Stomach (tissue), 9 donors: ENCODE data around the gene CENPH. TPM values are rescaled to one million over a fixed set of nuclear protein-coding genes. Genes with fewer than 3 reads are reported as not detected.

Experiments
- DNase-seq, 2 donors: peaks; one replicate each; pipeline versions ENCODE4 v3.0.0 to v3.0.0-alpha.2; 2013 to 2019
- H3K27ac ChIP-seq, 5 donors: fragments of 200-600 bp in 4 of 5; sonication (generic) in 4 of 5; one replicate each; pipeline ENCODE4 v1.5.1; 2013 to 2019; ENCODE audit warnings: mild to moderate bottlenecking in 1 of 5, moderate library complexity in 1 of 5
- H3K27me3 ChIP-seq, 3 donors: fragments of 200-600 bp; sonication (generic); one replicate each; pipeline ENCODE4 v1.5.1; 2017 to 2019; ENCODE audit warnings: mixed run types in 1 of 3
- H3K36me3 ChIP-seq, 4 donors: fragments of 200-600 bp; sonication (generic); 1 replicate in 3 of 4; 2 replicates in 1 of 4; pipeline ENCODE4 v1.5.1; 2016 to 2019
- H3K4me1 ChIP-seq, 4 donors: fragments of 200-600 bp; sonication (generic); one replicate each; pipeline ENCODE4 v1.5.1; 2016 to 2019
- H3K4me3 ChIP-seq, 4 donors: fragments of 200-600 bp; sonication (generic) in 3 of 4; one replicate each; pipeline ENCODE4 v1.5.1; 2016 to 2019; ENCODE audit warnings: mild to moderate bottlenecking in 1 of 4
- H3K9me3 ChIP-seq, 4 donors: fragments of 200-600 bp; sonication (generic); one replicate each; pipeline ENCODE4 v1.5.1; 2016 to 2019
- CTCF ChIP-seq, 7 experiments: fragments of 450-650 bp in 4 of 7; fragments of 200-600 bp in 3 of 7; sonication (generic) in 3 of 7; IDR thresholded peaks; one replicate each; pipeline ENCODE4 v1.5.1; 2016 to 2019; ENCODE audit warnings: antibody characterized with exemption in 7 of 7, control low read depth in 2 of 7, mild to moderate bottlenecking in 1 of 7
- EP300 ChIP-seq: sonication (generic); formaldehyde crosslinking; IDR thresholded peaks from one replicate; pipeline ENCODE4 v1.6.1; 2017; ENCODE audit warnings: antibody characterized with exemption
- POLR2A ChIP-seq, 4 donors: fragments of 450-650 bp; IDR thresholded peaks; one replicate each; pipeline ENCODE4 v1.6.1; 2016; ENCODE audit warnings: antibody characterized with exemption in 4 of 4, control low read depth in 2 of 4, mild to moderate bottlenecking in 1 of 4, moderate library complexity in 1 of 4
- POLR2AphosphoS5 ChIP-seq, 3 donors: sonication (generic); formaldehyde crosslinking; IDR thresholded peaks; one replicate each; pipeline ENCODE4 v1.6.1; 2016; ENCODE audit warnings: antibody characterized with exemption in 3 of 3
- whole genome bisulfite sequencing, 5 donors: extraction: QIAGEN DNeasy Blood & Tissue Kit in 3 of 5; methylation state at CpG; one replicate each; pipeline versions ENCODE4 v1.1.5 to v1.1.7; 2013 to 2018; 5-methylcytosine and 5-hydroxymethylcytosine counted together
- intact Hi-C: fragments of 100-400 bp; cut with DNase I; formaldehyde crosslinking; loops from one replicate; pipeline ENCODE4 v1.15.1; 2023; ENCODE audit warnings: low total_unique reads
- polyA plus RNA-seq, 3 donors: library from polyadenylated mRNA; stranded (reverse); fragments of 200-250 nt; gene quantifications; one replicate each; pipeline ENCODE4 v1.2.3, GENCODE V29; 2013
- total RNA-seq, 5 donors: library from RNA; depleted of rRNA; stranded (reverse); fragments of >200 nt; gene quantifications; one replicate each; pipeline versions ENCODE4 v1.1.0 to v1.2.3, GENCODE V29; 2014 to 2016
- donor health status: healthy with polysubstance abuse.
- donor health status: Bipolar disorder and iron deficiency.
- donor health status: healthy.

The CENPH gene
- total and polyA plus RNA-seq, 8 donors = 0.45 to 15.6 (median 3.6) TPM

GRCh38 chr5:69211200-69211599, 21.8 kb downstream of the CENPH start:
- no peaks in the 10 kb centered on the region for H3K9me3 ChIP-seq
- WGBS, 5 donors = 89 to 98% (median 90%) methylated on average over 2 of the region's 2 CpGs
- H3K27ac ChIP-seq = no peak overlapping the region
- no peak overlapping the region for H3K4me3 ChIP-seq
- H3K4me1 ChIP-seq = no peaks in the 10 kb centered on the region
- DNase-seq = no peak
- H3K36me3 ChIP-seq = no peaks in the 10 kb centered on the region
- H3K27me3 ChIP-seq = no peaks in the 10 kb centered on the region
- intact Hi-C loops = no loop called here
- TF ChIP-seq EP300 (no peak), POLR2AphosphoS5 (IDR thresholded peaks at IDR 0.05) (no peak)

DNA sequence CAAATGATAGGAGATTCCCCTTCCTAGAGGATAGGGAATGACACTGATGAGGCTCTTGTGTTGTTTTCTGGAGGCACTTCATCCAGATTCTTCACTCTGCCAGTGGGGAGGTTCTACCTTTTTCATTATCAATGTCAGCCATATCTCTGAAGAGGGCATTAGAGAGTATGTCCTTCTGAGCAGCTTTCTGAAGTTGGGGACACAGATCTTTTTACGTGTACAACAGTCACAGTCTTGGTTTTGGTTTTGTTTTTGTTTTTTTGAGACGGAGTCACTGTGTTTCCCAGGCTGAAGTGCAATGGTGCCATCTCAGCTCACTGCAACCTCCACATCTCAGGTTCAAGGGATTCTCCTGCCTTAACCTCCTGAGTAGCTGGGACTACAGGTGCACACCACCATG, 22.6 kb downstream of the CENPH start:
- Histone ChIP-seq H3K4me1 (peaks cover 0 to 4% (median 4%) of the 10 kb centered on the region in 4 donors), H3K27me3 (no peaks in the 10 kb centered on the region), H3K36me3 (no peaks in the 10 kb centered on the region), H3K4me3 (no peak overlapping the region), H3K9me3 (no peaks in the 10 kb centered on the region), H3K27ac (no peak overlapping the region)
- TF ChIP-seq POLR2AphosphoS5 (IDR thresholded peaks at IDR 0.05) = no peak
- TF ChIP-seq POLR2A (IDR thresholded peaks at IDR 0.05) = no peak
- no peak for TF ChIP-seq CTCF (IDR thresholded peaks at IDR 0.05)
- no peak for TF ChIP-seq EP300
- DNase-seq = no peak
- intact Hi-C loops = no loop called here
- 79 to 91% (median 82%) methylated on average over 2 of the region's 2 CpGs for WGBS, 5 donors

DNA sequence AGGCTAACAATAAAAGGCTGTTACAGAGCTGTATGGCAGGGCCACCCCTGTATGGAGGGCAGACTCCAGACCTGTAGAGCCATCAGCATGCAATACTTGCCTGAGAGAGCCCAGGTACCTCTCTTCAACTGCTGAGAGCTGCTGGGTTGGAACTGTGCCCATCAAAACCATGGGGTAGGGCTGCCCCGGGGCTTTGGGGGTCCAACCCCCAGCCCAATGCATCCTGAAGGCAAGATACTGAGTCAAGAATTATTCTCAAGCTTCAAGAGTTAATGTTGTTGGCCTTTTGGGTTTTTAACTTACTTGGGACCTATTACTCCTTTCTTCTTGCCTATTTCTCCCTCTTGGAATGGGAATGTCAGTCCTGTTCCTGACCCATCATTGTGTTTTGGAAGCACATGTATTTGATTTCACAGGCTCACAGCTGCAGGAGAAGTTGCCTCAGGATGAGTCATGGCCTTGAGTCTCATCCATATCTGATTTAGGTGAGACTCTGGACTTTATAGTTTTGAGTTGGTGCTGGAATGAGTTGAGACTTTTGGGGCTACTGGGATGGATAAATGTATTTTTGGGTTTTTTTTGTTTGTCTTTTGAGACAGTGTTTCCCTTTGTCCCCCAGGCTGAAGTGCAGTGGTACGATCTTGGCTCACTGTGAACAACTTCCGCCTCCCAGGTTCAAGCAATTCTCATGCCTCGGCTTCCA, 24.3 kb downstream of the CENPH start:
- DNase-seq = no peak
- Histone ChIP-seq H3K27me3 (no peaks in the 10 kb centered on the region), H3K27ac (no peak overlapping the region), H3K4me1 (peaks cover 1 to 10% (median 10%) of the 10 kb centered on the region in 4 donors), H3K36me3 (no peaks in the 10 kb centered on the region), H3K9me3 (no peaks in the 10 kb centered on the region), H3K4me3 (no peak overlapping the region)
- intact Hi-C loops = no loop called here
- TF ChIP-seq CTCF (IDR thresholded peaks at IDR 0.05) (no peak), POLR2A (IDR thresholded peaks at IDR 0.05) (no peak), POLR2AphosphoS5 (IDR thresholded peaks at IDR 0.05) (no peak), EP300 (no peak)
- 94 to 98% (median 97%) methylated on average over 4 of the region's 4 CpGs for WGBS, 5 donors

- peaks cover 9 to 23% (median 19%) of the 10 kb centered on the region in 4 donors for H3K4me1 ChIP-seq
- DNase-seq = no peak
- TF ChIP-seq EP300 (no peak), CTCF (IDR thresholded peaks at IDR 0.05) (no peak), POLR2A (IDR thresholded peaks at IDR 0.05) (no peak), POLR2AphosphoS5 (IDR thresholded peaks at IDR 0.05) (no peak)
- H3K27me3 ChIP-seq = no peaks in the 10 kb centered on the region
- peak overlapping the region in 4 of 5 donors; percentile 95 to 98 (median 96) for H3K27ac ChIP-seq
- H3K36me3 ChIP-seq = no peaks in the 10 kb centered on the region
- no peaks in the 10 kb centered on the region for H3K9me3 ChIP-seq
- 15 to 38% (median 30%) methylated on average over 6 of the region's 6 CpGs for WGBS, 5 donors
- intact Hi-C loops = no loop called here
- H3K4me3 ChIP-seq = peak overlapping the region; percentile 84 to 99 (median 99)
Observed at GRCh38 chr5:69217151-69217511, 27.7 kb downstream of the CENPH start.
